ENCODE results near the gene SBF2.

DNA sequence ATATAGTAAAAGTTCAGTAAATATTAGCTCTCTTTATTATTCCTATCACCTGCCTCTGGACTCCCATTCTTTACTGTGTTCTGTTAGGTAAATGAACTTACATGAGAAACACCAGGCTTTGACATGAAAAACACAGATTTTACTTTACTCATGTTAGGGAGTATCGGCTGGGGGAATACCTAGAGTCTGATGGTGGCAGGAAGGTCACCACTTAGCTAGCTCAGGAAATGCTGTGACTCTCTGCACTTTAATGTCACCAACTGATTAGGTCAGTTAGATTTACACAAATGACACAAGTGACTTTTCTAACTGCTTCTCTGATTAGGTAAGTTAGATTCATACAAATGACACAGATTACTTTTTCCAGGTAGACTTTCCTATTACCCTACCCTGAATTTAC lies 405.1 kb downstream of the SBF2 start:
- no peak for TF ChIP-seq EZH2 (IDR thresholded peaks at IDR 0.05; ENCODE audit: borderline replicate concordance, low read depth, low read length, severe bottlenecking)
- TF ChIP-seq, protein P1, sequence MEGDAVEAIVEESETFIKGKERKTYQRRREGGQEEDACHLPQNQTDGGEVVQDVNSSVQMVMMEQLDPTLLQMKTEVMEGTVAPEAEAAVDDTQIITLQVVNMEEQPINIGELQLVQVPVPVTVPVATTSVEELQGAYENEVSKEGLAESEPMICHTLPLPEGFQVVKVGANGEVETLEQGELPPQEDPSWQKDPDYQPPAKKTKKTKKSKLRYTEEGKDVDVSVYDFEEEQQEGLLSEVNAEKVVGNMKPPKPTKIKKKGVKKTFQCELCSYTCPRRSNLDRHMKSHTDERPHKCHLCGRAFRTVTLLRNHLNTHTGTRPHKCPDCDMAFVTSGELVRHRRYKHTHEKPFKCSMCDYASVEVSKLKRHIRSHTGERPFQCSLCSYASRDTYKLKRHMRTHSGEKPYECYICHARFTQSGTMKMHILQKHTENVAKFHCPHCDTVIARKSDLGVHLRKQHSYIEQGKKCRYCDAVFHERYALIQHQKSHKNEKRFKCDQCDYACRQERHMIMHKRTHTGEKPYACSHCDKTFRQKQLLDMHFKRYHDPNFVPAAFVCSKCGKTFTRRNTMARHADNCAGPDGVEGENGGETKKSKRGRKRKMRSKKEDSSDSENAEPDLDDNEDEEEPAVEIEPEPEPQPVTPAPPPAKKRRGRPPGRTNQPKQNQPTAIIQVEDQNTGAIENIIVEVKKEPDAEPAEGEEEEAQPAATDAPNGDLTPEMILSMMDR (IDR thresholded peaks at IDR 0.05; ENCODE audit: extremely low read depth in 1 of 2, insufficient read depth in 1 of 2, low read depth in 1 of 2, low read length in 2 of 2) = no peak
- TF ChIP-seq POLR2A (IDR thresholded peaks at IDR 0.05; ENCODE audit: low read depth, low read length) = no peak
- TF ChIP-seq POLR2AphosphoS5 (IDR thresholded peaks at IDR 0.05; ENCODE audit: insufficient read depth, low read depth, low read length) = no peak
